Endothelial cell of umbilical vein (primary cell): Measurements from ENCODE around the gene SUSD6. TPM values are rescaled to one million over a fixed set of nuclear protein-coding genes. Genes with fewer than 3 reads are reported as not detected.
A peak's percentile ranks its signal among the peaks of the same experiment; 100 is the strongest.

ENCODE experiments used
- BruUV-seq: library from RNA; stranded (reverse); fragments of 400-500 nt; replicated peaks from 2 replicates; lab custom pipeline; 2021; lab: Mats Ljungman, UMichigan
- CTCF ChIA-PET: fragments of 300-600, 350-600 bp; sonication (Branson Sonifier 250); formaldehyde crosslinking; loops from one replicate; lab custom pipeline; 2021; ENCODE audit warnings: antibody characterized with exemption, inconsistent platforms; lab: Charles Lee
- POLR2A ChIA-PET: fragments of 300-600, 350-600 bp; sonication (Branson Sonifier 250); formaldehyde crosslinking; loops from one replicate; lab custom pipeline; 2021; ENCODE audit warnings: antibody characterized with exemption, inconsistent platforms; lab: Charles Lee
- DNase-seq: peaks from one replicate; pipeline ENCODE4 v3.0.0-alpha.2; 2011; ENCODE audit warnings: low read depth, low spot score
- FAIRE-seq: peaks from 2 replicates; lab custom pipeline; 2011; peaks lifted over from hg19 to GRCh38; lab: Jason Lieb, UNC
- H2AFZ ChIP-seq: 2 replicates; pipeline ENCODE4 v1.6.0; 2012; ENCODE audit warnings: low read depth, low read length, control low read depth, inconsistent platforms
- H3K27ac ChIP-seq: 2 replicates; pipeline ENCODE4 v1.5.1; 2011; ENCODE audit warnings: low read depth, mild to moderate bottlenecking, control low read depth, low read length, moderate library complexity; ENCODE audit not compliant: insufficient read depth
- H3K27me3 ChIP-seq, 2 experiments: 2 replicates each; pipeline versions ENCODE4 v1.6.0 to v1.6.1; 2011; ENCODE audit warnings: low read length in 2 of 2, mixed read lengths in 1 of 2; ENCODE audit not compliant: control insufficient read depth in 2 of 2, insufficient read depth in 2 of 2
- H3K36me3 ChIP-seq, 2 experiments: 2 replicates in 1 of 2; 3 replicates in 1 of 2; pipeline ENCODE4 v1.5.1; 2011; ENCODE audit warnings: low read length in 2 of 2, mild to moderate bottlenecking in 1 of 2, moderate library complexity in 1 of 2; ENCODE audit not compliant: control insufficient read depth in 2 of 2, insufficient read depth in 2 of 2; ENCODE audit errors: extremely low read depth in 1 of 2
- H3K4me1 ChIP-seq: 3 replicates; pipeline ENCODE4 v1.5.1; 2011; ENCODE audit warnings: mild to moderate bottlenecking, low read length; ENCODE audit not compliant: control insufficient read depth, insufficient read depth; ENCODE audit errors: extremely low read depth
- H3K4me2 ChIP-seq: 2 replicates; pipeline ENCODE4 v1.6.1; 2011; ENCODE audit warnings: low read length, control low read depth, mixed read lengths; ENCODE audit not compliant: insufficient read depth
- H3K4me3 ChIP-seq, 3 experiments: fragments of 200-600 bp in 1 of 3; sonication (generic), shearing (Covaris generic) in 1 of 3; replicated peaks in 1 of 3; 2 replicates each; pipeline ENCODE4 v1.5.1; 2011 to 2016; ENCODE audit warnings: control low read depth in 3 of 3, low read length in 3 of 3, mild to moderate bottlenecking in 2 of 3, inconsistent platforms in 1 of 3, low read depth in 1 of 3, moderate library complexity in 1 of 3; ENCODE audit not compliant: insufficient read depth in 1 of 3
- H3K79me2 ChIP-seq: 2 replicates; pipeline ENCODE4 v1.6.0; 2012; ENCODE audit warnings: low read length, inconsistent platforms; ENCODE audit not compliant: control insufficient read depth, insufficient read depth
- H3K9ac ChIP-seq: replicated peaks from 2 replicates; pipeline ENCODE3; 2011; ENCODE audit warnings: low read length, control low read depth; ENCODE audit not compliant: insufficient read depth; ENCODE audit errors: extremely low read depth
- H3K9me1 ChIP-seq: replicated peaks from 3 replicates; pipeline ENCODE4 v1.6.0; 2011; ENCODE audit warnings: mild to moderate bottlenecking, low read length; ENCODE audit not compliant: control insufficient read depth, insufficient read depth; ENCODE audit errors: extremely low read depth
- H3K9me3 ChIP-seq: replicated peaks from 2 replicates; pipeline ENCODE4 v1.5.1; 2012; ENCODE audit warnings: low read length, inconsistent platforms; ENCODE audit not compliant: control insufficient read depth, insufficient read depth
- H4K20me1 ChIP-seq: replicated peaks from 2 replicates; pipeline ENCODE3; 2011; ENCODE audit warnings: mild to moderate bottlenecking, low read length; ENCODE audit not compliant: control insufficient read depth, insufficient read depth; ENCODE audit errors: extremely low read depth
- JUN ChIP-seq: IDR thresholded peaks from 2 replicates; pipeline ENCODE4 v1.6.1; 2011; ENCODE audit warnings: borderline replicate concordance, low read depth; ENCODE audit not compliant: insufficient read length, insufficient read depth
- MAX ChIP-seq: IDR thresholded peaks from 2 replicates; pipeline ENCODE4 v1.6.1; 2011; ENCODE audit not compliant: insufficient read depth, insufficient read length
- MYC ChIP-seq: IDR thresholded peaks from one replicate; pipeline ENCODE4 v1.6.1; 2011; ENCODE audit warnings: mild to moderate bottlenecking, low read depth, low read length
- dilution Hi-C: fragments of 300-500 bp; cut with MboI; formaldehyde crosslinking; loops from one replicate; pipeline ENCODE4 v1.15.0; 2019; ENCODE audit warnings: low sequenced_read_pairs; ENCODE audit not compliant: extremely low pct_ligation_motif_present
- intact Hi-C: fragments of 100-400 bp; cut with micrococcal nuclease; formaldehyde crosslinking; loops from one replicate; pipeline ENCODE4 v1.10.0; 2022
- polyA plus RNA-seq, 4 experiments: library from polyadenylated mRNA; depleted of rRNA in 3 of 4; stranded (reverse) in 3 of 4; unstranded in 1 of 4; fragments of >200 nt; gene quantifications; 2 replicates each; pipeline versions ENCODE4 v1.2.1 to v1.2.3, GENCODE V29; 2011 to 2012; ENCODE audit warnings: missing spikeins in 1 of 4
- total RNA-seq: library from RNA; stranded (reverse); gene quantifications from 2 replicates; pipeline ENCODE4 v1.2.3, GENCODE V29; 2021
- TF ChIP-seq, protein P1 (sequence below), 2 donors: IDR thresholded peaks; 1 replicate in 1 of 2; 2 replicates in 1 of 2; pipeline ENCODE4 v1.5.1; 2011; ENCODE audit warnings: low read length in 2 of 2, mild to moderate bottlenecking in 2 of 2, moderate library complexity in 2 of 2, control low read depth in 1 of 2, inconsistent platforms in 1 of 2, low read depth in 1 of 2; ENCODE audit not compliant: insufficient read depth in 1 of 2; ENCODE audit errors: extremely low read depth in 1 of 2

Gene SUSD6
- total and polyA plus RNA-seq, 2 donors (not counting 3 experiments of a cell fraction or from before 2014, with no cell fraction given) = 13.4 to 19.5 TPM

DNA sequence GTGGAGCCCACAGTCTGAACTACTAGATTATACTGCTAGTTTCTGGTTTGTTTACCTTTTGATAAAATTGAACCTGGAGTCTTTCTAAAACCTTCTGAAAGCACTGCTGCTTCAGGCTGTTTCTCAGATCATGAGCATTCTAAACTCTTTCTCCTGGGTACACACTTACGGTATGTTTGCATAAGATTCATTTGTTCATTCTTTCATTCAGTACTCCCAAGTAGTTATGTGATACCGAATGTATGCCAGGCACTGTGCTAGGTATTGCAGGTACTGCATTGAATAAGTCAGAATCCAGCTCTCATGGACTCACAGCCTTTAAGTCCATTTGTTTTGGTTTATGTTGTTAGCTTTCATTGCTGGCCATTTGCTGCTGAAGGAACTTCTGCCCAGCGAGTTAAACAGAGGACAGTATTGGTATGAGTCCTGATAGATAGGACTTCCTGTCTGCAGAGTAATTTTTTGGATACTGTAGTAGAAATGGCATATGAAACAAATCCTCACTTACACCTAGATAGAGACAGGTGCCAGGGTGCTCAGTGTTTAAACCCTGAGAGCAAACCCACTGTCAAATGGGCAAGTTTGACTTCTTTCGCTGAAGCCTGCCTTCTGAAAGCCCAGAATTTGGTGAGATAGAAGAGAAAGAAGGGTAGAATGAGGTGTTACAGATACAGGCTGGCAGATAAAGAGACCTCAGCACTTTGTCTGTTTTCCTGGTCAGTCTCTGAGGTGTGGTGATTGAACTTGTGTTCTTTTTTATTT, 2.1 kb downstream of the SUSD6 start:
- H3K9me1 ChIP-seq = no peaks in the 10 kb centered on the region
- ChIA-PET CTCF (interaction anchor here (1.3 to 3.5 kb wide), 4 partner anchors 10 to 99 kb away, joined by 4 to 11 read pairs (median 5); no protein-coding TSS in a partner anchor), POLR2A (interaction anchor here (1.5 kb wide), 1 partner anchor 100 kb away, joined by 5 read pairs; no protein-coding TSS in a partner anchor)
- TF ChIP-seq MYC (no peak), JUN (no peak), MAX (no peak)
- TF ChIP-seq, protein P1, sequence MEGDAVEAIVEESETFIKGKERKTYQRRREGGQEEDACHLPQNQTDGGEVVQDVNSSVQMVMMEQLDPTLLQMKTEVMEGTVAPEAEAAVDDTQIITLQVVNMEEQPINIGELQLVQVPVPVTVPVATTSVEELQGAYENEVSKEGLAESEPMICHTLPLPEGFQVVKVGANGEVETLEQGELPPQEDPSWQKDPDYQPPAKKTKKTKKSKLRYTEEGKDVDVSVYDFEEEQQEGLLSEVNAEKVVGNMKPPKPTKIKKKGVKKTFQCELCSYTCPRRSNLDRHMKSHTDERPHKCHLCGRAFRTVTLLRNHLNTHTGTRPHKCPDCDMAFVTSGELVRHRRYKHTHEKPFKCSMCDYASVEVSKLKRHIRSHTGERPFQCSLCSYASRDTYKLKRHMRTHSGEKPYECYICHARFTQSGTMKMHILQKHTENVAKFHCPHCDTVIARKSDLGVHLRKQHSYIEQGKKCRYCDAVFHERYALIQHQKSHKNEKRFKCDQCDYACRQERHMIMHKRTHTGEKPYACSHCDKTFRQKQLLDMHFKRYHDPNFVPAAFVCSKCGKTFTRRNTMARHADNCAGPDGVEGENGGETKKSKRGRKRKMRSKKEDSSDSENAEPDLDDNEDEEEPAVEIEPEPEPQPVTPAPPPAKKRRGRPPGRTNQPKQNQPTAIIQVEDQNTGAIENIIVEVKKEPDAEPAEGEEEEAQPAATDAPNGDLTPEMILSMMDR (IDR thresholded peaks at IDR 0.05; ENCODE audit: extremely low read depth in 1 of 2, insufficient read depth in 1 of 2, low read depth in 1 of 2, low read length in 2 of 2) = no peak
- peaks cover 37% of the 10 kb centered on the region for H3K4me1 ChIP-seq
- peaks cover 57% of the 10 kb centered on the region for H3K79me2 ChIP-seq
- H2AFZ ChIP-seq = no peak overlapping the region
- peak; percentile 75 for FAIRE-seq
- dilution Hi-C loops (no loop called here), intact Hi-C loops (loop anchor here (2.0 kb wide), 1 partner anchor 37 kb away; no protein-coding TSS in a partner anchor)
- no TSS peak for BruUV-seq
- no peak overlapping the region for H3K27ac ChIP-seq
- H3K4me2 ChIP-seq = peak overlapping the region; percentile 68
- H4K20me1 ChIP-seq = no peaks in the 10 kb centered on the region
- no peak overlapping the region for H3K9ac ChIP-seq
- no peak for DNase-seq
- peak overlapping the region in 1 of 3 experiments; percentile 97 for H3K4me3 ChIP-seq
- no peaks in the 10 kb centered on the region for H3K36me3 ChIP-seq
- H3K9me3 ChIP-seq = no peaks in the 10 kb centered on the region
- no peaks in the 10 kb centered on the region for H3K27me3 ChIP-seq
